Raji (cell line): Measurements from ENCODE around the gene PLEKHM1.

Experiments
- POLR2A ChIP-seq: IDR thresholded peaks from 2 replicates; pipeline ENCODE4 v1.6.1; 2011; ENCODE audit warnings: low read depth, low read length, control low read depth; ENCODE audit not compliant: insufficient read depth

Gene PLEKHM1

GRCh38 chr17:45413498-45413923 is 77.0 kb downstream of the PLEKHM1 start:
- TF ChIP-seq POLR2A = no peak

- TF ChIP-seq POLR2A = no peak
Measured at GRCh38 chr17:45411348-45412105, 79.0 kb downstream of the PLEKHM1 start.

- TF ChIP-seq POLR2A = peak; percentile 53
Measured at GRCh38 chr17:45410144-45411091, 80.1 kb downstream of the PLEKHM1 start.

GRCh38 chr17:45409659-45410076 is 80.9 kb downstream of the PLEKHM1 start:
- no peak for TF ChIP-seq POLR2A

DNA sequence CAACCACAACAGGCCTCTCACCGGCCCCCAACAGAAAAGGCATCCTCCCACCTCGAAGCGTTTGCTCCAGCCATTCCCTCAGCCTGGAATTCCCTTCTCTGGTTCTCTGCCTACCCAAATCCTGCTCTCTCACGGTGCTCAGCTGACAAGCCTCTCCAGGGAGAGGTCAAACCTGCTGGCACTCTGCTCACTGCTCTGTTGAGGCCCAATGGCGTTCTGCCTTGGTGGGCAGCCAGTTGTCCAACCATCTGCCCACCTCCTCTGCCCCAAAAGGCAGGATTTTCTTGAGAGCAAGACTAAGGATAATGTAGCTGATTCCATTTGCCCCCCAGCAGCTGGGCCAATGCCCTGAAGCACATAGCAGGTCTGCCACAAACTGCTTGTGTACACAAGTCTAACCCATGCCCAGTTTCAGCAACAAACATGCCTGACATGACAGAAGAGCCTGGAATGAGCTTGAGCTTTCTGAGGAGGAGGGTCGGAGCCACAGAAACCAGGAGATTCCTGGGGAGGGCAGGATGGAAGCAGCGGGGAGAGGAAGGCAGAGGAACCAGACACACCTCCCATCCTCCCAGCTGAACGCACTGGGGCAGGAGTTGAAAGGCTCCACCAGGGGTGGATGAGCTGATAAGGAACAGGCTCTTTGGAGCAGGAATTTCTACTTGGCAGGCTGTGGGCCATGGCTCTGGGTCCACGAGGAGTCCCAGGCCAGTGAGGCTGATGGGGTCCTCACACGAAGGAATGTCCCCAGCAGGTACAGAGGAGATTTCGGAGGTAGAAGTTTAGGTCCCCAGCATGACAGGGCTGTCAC is 81.7 kb downstream of the PLEKHM1 start:
- no peak for TF ChIP-seq POLR2A

DNA sequence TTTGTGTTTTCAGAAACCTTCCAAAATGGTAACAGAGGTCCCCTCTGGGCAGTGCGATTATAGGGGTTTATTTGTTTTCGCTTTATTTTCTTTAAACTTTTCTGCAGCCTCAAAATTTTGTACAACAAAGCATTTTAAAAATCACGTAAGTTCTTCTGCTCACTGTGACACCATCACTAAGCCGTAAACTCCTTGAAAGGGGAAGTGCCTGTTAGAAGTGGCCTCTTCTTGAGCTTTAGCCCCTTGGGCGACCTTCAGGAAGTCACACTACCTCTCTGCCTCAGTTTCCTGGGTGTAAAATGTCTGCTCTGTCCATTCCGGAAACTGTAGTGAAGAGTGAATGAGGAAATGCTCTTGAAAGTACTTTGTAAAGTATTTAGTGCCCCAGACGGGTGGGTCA is 84.4 kb downstream of the PLEKHM1 start:
- TF ChIP-seq POLR2A = no peak

DNA sequence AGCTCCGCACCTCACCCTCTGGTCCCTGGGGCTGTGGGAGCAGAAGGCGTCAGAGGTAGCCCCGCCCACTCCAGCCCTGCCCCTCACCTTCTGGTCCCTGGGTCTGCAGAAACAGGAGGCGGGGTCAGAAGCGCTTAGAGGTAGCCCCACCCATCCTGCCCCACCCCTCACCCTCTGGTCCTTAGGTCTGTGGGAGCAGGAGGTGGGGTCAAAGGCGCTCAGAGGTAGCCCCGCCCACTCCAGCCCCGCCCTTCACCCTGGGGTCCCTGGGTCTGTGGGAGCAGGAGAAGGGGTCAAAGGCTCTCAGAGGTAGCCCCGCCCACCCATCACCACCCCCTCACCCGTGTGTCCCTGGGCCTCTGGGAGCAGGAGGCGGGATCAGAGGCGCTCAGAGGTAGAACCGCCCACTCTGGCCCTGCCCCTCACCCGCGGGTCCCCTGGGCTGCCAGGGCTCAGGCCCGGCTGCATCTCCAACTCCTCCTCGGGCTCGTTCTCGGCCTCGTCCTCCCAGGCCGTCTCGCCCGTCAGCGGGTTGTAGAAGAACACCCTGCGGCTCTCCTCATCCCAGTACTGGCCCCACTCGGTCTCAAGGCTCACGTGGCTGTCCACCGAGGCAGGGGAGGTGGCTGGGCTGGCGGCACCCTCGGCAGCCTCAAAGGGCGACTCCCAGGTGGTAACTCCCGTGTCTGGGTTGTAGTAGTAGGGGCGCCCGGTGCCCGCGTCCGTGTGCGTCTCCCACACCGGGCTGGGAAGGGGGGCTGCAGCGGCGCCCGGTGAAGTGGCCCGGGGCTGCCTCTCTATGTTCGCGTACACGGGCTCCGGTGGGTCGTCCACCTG is 85.1 kb downstream of the PLEKHM1 start:
- TF ChIP-seq POLR2A = no peak

- TF ChIP-seq POLR2A = no peak
Measured at GRCh38 chr17:45404870-45405249, 85.7 kb downstream of the PLEKHM1 start.

GRCh38 chr17:45403906-45404490 is 86.5 kb downstream of the PLEKHM1 start:
- TF ChIP-seq POLR2A = no peak

- TF ChIP-seq POLR2A = no peak
Measured at GRCh38 chr17:45402916-45403315, 87.6 kb downstream of the PLEKHM1 start.

- no peak for TF ChIP-seq POLR2A
Measured at GRCh38 chr17:45398800-45399199, 91.7 kb downstream of the PLEKHM1 start.

- TF ChIP-seq POLR2A = no peak
Measured at GRCh38 chr17:45397796-45398195, 92.7 kb downstream of the PLEKHM1 start.

DNA sequence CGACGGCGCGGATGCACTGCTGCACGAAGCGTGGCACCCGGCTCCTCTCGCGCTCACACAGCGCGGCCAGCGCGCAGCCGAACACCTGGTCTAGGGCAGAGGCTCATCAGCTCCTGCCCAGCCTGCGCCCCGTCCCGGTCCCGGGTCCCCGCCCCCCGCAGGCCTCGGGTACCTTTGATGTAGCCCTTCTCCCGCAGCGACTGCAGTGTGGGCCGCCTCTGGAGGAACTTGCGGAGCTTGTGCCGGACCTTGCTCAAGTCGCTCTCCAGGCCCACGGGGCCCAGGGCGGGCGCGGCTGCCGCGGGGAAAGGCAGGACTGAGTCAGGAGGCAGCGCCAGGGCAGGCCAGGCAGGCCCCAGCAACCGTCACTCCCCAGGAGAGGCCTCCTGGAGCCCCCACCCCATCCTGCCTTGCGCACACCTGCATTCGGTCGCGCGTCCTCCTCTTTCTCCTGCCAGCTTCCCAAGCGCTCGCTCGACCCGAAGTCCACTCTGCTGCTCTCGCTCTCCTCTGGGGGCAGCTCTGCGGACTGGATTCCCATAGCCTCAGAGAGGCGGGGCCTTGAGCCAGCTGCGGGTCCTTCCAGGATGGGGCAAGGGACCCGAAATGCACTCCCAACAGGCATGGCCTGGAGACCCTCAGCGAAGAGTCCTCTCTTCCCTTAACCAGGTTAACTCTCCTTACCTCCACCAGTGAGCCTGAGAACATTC is 93.9 kb downstream of the PLEKHM1 start:
- no peak for TF ChIP-seq POLR2A
